CD4-positive, alpha-beta memory T cell (primary cell): ENCODE results near the gene CPEB3. TPM values are rescaled to one million over a fixed set of nuclear protein-coding genes. Genes with fewer than 3 reads are reported as not detected.
A peak's percentile ranks its signal among the peaks of the same experiment; 100 is the strongest.
"Not testable (repeated sequence)": the region's sequence is repeated elsewhere in the genome, so short reads cannot be mapped to it uniquely, and the experiment has no call there.

Experiments
- CTCF ChIA-PET: fragments of 350-600 bp; sonication (Branson Sonifier 250); formaldehyde crosslinking; loops from one replicate; lab custom pipeline; 2021; ENCODE audit warnings: inconsistent platforms; ENCODE audit not compliant: partially characterized antibody; lab: Charles Lee
- POLR2A ChIA-PET: fragments of 350-600 bp; sonication (Branson Sonifier 250); formaldehyde crosslinking; loops from one replicate; lab custom pipeline; 2021; ENCODE audit not compliant: partially characterized antibody; lab: Charles Lee
- DNase-seq, 5 donors: peaks; one replicate each; pipeline versions ENCODE4 v3.0.0 to v3.0.0-alpha.2; 2020 to 2022; ENCODE audit warnings: mixed read lengths in 1 of 5
- H3K27ac ChIP-seq: one replicate; pipeline ENCODE4 v1.7.0; 2013; ENCODE audit warnings: low read depth, low read length
- H3K27me3 ChIP-seq: 2 replicates; pipeline ENCODE4 v1.7.0; 2013; ENCODE audit warnings: mild to moderate bottlenecking, low read length, moderate library complexity; ENCODE audit not compliant: insufficient read depth
- H3K36me3 ChIP-seq: 2 replicates; pipeline ENCODE4 v1.7.0; 2013; ENCODE audit warnings: mild to moderate bottlenecking, low read length, moderate library complexity; ENCODE audit not compliant: insufficient read depth
- H3K4me1 ChIP-seq: 2 replicates; pipeline ENCODE4 v1.7.0; 2013; ENCODE audit warnings: mild to moderate bottlenecking, low read length, moderate library complexity; ENCODE audit not compliant: insufficient read depth
- H3K4me3 ChIP-seq, 2 donors: one replicate each; pipeline ENCODE4 v1.7.0; 2013; ENCODE audit warnings: low read length in 2 of 2, mild to moderate bottlenecking in 1 of 2
- H3K9me3 ChIP-seq, 2 donors: one replicate each; pipeline ENCODE4 v1.7.0; 2013; ENCODE audit warnings: low read length in 2 of 2, control low read depth in 1 of 2; ENCODE audit not compliant: control insufficient read depth in 1 of 2
- H3K27ac Mint-ChIP-seq, 7 donors: one replicate each; pipeline ENCODE4 v1.8.0; 2020 to 2021; ENCODE audit warnings: mixed read lengths in 7 of 7, mild to moderate bottlenecking in 6 of 7, inconsistent platforms in 3 of 7, moderate library complexity in 3 of 7
- H3K27me3 Mint-ChIP-seq, 2 donors: one replicate each; pipeline ENCODE4 v1.8.0; 2020 to 2021; ENCODE audit warnings: mixed read lengths in 2 of 2
- H3K36me3 Mint-ChIP-seq, 2 donors: one replicate each; pipeline ENCODE4 v1.8.0; 2020 to 2021; ENCODE audit warnings: mixed read lengths in 2 of 2, inconsistent platforms in 1 of 2, mild to moderate bottlenecking in 1 of 2
- H3K4me1 Mint-ChIP-seq, 4 donors: one replicate each; pipeline ENCODE4 v1.8.0; 2020 to 2021; ENCODE audit warnings: mixed read lengths in 4 of 4, mild to moderate bottlenecking in 1 of 4
- H3K4me3 Mint-ChIP-seq, 8 donors: one replicate each; pipeline ENCODE4 v1.8.0; 2020 to 2021; ENCODE audit warnings: mixed read lengths in 8 of 8, mild to moderate bottlenecking in 7 of 8, moderate library complexity in 6 of 8, inconsistent platforms in 3 of 8
- H3K9me3 Mint-ChIP-seq, 8 donors: one replicate each; pipeline ENCODE4 v1.8.0; 2020 to 2021; ENCODE audit warnings: mixed read lengths in 8 of 8, mild to moderate bottlenecking in 5 of 8, inconsistent platforms in 3 of 8, moderate library complexity in 1 of 8
- intact Hi-C: fragments of 100-400 bp; cut with micrococcal nuclease; formaldehyde crosslinking; loops from one replicate; pipeline ENCODE4 v1.15.1; 2023
- polyA plus RNA-seq, 2 donors: library from polyadenylated mRNA; unstranded; fragments of 300-500 nt; fragmentation: Illumina TruSeq; gene quantifications; one replicate each; pipeline ENCODE4 v1.2.3, GENCODE V29; 2021
- total RNA-seq, 2 experiments: library from RNA; stranded (reverse); gene quantifications; one replicate each; pipeline ENCODE4 v1.2.3, GENCODE V29; 2021

Gene CPEB3
- 1 to 10 TPM; 3.4 to 3.8 TPM for total RNA-seq
- 1 to 10 TPM in 1 of 2 donors, under 1 TPM in 1; 0.88 to 1.5 TPM for polyA plus RNA-seq

DNA sequence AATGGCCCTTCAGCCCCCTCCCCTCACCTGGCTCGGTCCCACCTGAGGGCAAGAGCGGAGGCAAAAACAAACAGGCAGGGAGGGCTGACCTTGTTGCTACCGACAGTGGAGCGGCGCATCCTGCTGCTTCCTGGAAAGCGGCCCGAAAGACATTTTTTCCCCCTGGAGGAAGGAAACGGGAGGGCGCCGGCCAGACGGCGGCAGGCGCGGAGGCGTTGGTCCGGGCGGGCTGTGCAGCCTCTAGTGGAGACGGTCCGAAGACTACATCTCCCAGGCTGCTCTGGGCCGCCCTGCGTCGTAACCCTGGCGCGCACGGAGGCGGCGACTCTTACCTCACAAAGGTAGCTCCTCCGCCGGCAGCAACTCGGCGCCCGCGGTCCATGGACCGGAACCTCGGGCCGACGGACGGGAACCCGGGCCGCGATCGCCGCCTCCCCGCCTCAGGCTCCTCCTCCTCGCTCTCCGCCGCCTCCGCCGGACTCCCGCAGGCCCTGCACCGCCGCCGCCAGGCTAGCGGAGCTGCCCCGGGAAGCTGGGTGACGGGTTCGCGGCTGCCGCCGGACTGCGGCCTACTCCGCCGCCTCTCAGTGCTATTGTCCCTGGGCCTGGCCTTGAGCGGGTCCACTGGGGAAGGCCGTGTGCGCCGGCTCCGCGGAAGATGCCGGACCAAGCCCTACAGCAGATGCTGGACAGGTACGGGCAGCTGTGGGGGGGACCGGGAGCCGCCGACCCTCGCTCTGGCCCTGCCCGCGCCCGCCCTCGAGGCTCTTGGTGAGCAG lies at the start of gene CPEB3, which contains the start of gene MARCHF5:
Gene CPEB3 (minus strand): TSS at position 242 of the 779 bp plus-strand sequence. CDS start 50,728 bp downstream, outside the sequence.
Gene MARCHF5 (plus strand): TSS at position 331 of the 779 bp plus-strand sequence. CDS start 328 bp downstream, at position 659.
- intact Hi-C loops, result loop anchor here (1.0 to 5.0 kb wide), 8 partner anchors 51 to 1420 kb away; partner anchors contain the start of genes CEP55, EXOC6, IDE and RPP30
- POLR2A ChIA-PET, result interaction anchor here (0.6 to 2.9 kb wide), 16 partner anchors 10 to 382 kb away, joined by 3 to 38 read pairs (median 5); partner anchors contain the start of genes BTAF1 and IDE
- peaks cover 3 to 26% of the 10 kb centered on the region in 2 donors for H3K36me3 Mint-ChIP-seq
- DNase-seq, result peak; percentile 87 to 94 (median 89)
- H3K4me3 Mint-ChIP-seq, result peak within 1 kb of the TSS; percentile 89 to 98 (median 96)
- no peaks in the 10 kb centered on the region for H3K27me3 Mint-ChIP-seq
- H3K9me3 ChIP-seq, result no peaks in the 10 kb centered on the region
- H3K27ac Mint-ChIP-seq, result peak within 1 kb of the TSS; percentile 86 to 94 (median 91)
- no peaks in the 10 kb centered on the region for H3K27me3 ChIP-seq
- peaks cover 26% of the 10 kb centered on the region for H3K4me1 ChIP-seq
- no peaks in the 10 kb centered on the region for H3K9me3 Mint-ChIP-seq
- H3K27ac ChIP-seq, result peak within 1 kb of the TSS; percentile 90
- H3K36me3 ChIP-seq, result no peaks in the 10 kb centered on the region
- peak within 1 kb of the TSS; percentile 85 to 87 for H3K4me3 ChIP-seq
- CTCF ChIA-PET, result interaction anchor here (0.9 to 4.5 kb wide), 14 partner anchors 8 to 283 kb away, joined by 3 to 15 read pairs (median 6); partner anchors contain the start of gene IDE
- peaks cover 18 to 39% (median 29%) of the 10 kb centered on the region in 4 donors for H3K4me1 Mint-ChIP-seq

GRCh38 chr10:92329927-92330326 lies 39.0 kb upstream of the CPEB3 start:
- H3K27me3 Mint-ChIP-seq, H3K4me3 Mint-ChIP-seq, H3K36me3 ChIP-seq, POLR2A ChIA-PET, DNase-seq, H3K27me3 ChIP-seq, H3K9me3 ChIP-seq, H3K4me3 ChIP-seq, intact Hi-C loops, H3K4me1 ChIP-seq, H3K27ac ChIP-seq, H3K9me3 Mint-ChIP-seq: not testable (repeated sequence)
- Mint-ChIP-seq H3K27ac (peak overlapping the region in 1 of 7 donors; percentile 21), H3K36me3 (peaks cover 5 to 15% of the 10 kb centered on the region in 2 donors), H3K4me1 (peaks cover 18 to 42% (median 22%) of the 10 kb centered on the region in 4 donors)
- CTCF ChIA-PET, result interaction anchor here (1.5 kb wide), 1 partner anchor 8 kb away, joined by 5 read pairs; no protein-coding TSS in a partner anchor

DNA sequence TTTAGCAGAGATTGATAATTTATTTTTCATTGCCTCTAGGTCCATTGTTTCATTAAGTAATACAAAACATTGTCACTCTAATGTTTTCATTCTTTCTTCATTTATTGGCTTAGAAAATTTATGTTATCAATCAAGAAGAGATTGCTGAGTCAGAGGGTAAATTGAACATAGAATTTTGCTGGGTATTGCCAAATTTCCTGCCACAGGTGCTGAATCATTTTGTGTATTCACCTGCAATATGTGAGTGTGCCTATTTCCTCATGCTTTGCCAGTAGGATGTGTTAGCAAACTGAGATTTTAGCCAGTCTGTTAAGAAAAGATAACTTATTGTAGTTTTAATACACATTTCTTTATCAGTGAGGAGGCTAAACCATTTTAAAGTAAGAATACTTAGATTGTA lies 38.1 kb upstream of the CPEB3 start:
- Mint-ChIP-seq H3K4me3 (no peak overlapping the region), H3K27ac (no peak overlapping the region), H3K27me3 (no peaks in the 10 kb centered on the region), H3K9me3 (no peaks in the 10 kb centered on the region), H3K4me1 (peaks cover 19 to 42% (median 23%) of the 10 kb centered on the region in 4 donors), H3K36me3 (peaks cover 9 to 15% of the 10 kb centered on the region in 2 donors)
- Histone ChIP-seq H3K27me3 (no peaks in the 10 kb centered on the region), H3K9me3 (no peaks in the 10 kb centered on the region), H3K27ac (no peak overlapping the region), H3K4me1 (no peaks in the 10 kb centered on the region), H3K36me3 (no peaks in the 10 kb centered on the region), H3K4me3 (no peak overlapping the region)
- intact Hi-C loops, result no loop called here
- ChIA-PET POLR2A (no interaction called here), CTCF (no interaction called here)
- DNase-seq, result no peak

DNA sequence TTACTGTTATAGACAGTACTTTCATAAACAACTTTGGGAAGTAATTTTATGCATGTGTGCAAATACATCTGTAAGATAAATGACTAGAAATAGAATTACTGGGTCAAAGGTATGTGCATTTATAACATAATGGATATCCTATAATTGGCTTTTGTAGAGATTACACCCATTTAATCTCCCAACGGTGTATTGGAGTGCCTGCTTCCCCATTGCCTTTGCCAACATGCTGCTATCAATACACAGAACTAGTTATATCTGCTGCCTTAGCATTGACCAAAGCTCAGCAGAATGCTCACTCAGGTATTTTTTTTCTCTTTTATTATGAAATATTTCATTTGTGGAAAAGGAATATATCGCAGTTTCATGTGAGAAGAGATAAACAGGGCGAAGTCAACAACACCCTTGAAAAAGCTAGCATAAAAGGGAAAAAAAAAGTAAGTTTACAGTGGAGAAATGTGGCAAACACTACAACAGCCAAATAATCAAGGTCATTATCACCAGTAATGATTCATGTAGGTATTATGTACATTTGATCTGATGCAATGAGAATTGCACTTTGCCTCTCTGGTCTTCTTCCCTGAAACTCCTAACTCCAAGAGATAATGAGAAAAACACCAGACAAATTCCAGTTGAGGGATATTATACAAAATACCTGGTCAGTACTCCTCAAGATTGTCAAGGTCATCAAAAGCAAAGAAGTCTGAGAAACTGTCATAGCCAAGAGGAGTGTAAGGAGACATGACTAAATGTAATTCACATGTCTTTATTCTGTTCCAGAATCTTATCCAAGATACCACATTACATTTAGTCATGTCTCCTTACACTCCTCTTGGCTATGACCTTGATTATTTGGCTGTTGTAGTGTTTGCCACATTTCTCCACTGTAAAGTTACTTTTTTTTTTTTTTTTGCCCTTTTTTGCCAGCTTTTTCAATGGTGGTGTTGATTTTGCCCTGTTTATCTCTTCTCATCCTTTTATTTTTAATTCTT lies 36.9 kb upstream of the CPEB3 start:
- Histone ChIP-seq H3K9me3 (no peaks in the 10 kb centered on the region), H3K36me3 (no peaks in the 10 kb centered on the region), H3K27me3 (no peaks in the 10 kb centered on the region), H3K4me3 (no peak overlapping the region), H3K27ac (no peak overlapping the region), H3K4me1 (no peaks in the 10 kb centered on the region)
- H3K4me1 Mint-ChIP-seq, result peaks cover 21 to 51% (median 32%) of the 10 kb centered on the region in 4 donors
- ChIA-PET CTCF (no interaction called here), POLR2A (no interaction called here)
- H3K27me3 Mint-ChIP-seq, result no peaks in the 10 kb centered on the region
- H3K9me3 Mint-ChIP-seq, result no peaks in the 10 kb centered on the region
- intact Hi-C loops, result no loop called here
- H3K36me3 Mint-ChIP-seq, result peaks cover 16 to 18% of the 10 kb centered on the region in 2 donors
- DNase-seq, result no peak
- H3K27ac Mint-ChIP-seq, result peak overlapping the region in 2 of 7 donors; percentile 8 to 53
- peak overlapping the region in 1 of 8 donors; percentile 15 for H3K4me3 Mint-ChIP-seq

GRCh38 chr10:92323079-92323478 lies 32.2 kb upstream of the CPEB3 start:
- Mint-ChIP-seq H3K4me3 (peak overlapping the region in 1 of 8 donors; percentile 36), H3K9me3 (peaks cover 0 to 1% (median 0%) of the 10 kb centered on the region in 8 donors), H3K27ac (no peak overlapping the region), H3K4me1 (peaks cover 14 to 36% (median 25%) of the 10 kb centered on the region in 4 donors), H3K36me3 (peaks cover 30 to 42% of the 10 kb centered on the region in 2 donors), H3K27me3 (no peaks in the 10 kb centered on the region)
- H3K36me3 ChIP-seq, result no peaks in the 10 kb centered on the region
- ChIA-PET POLR2A (interaction anchor here (1.7 kb wide), 1 partner anchor 32 kb away, joined by 5 read pairs; the partner anchor contains the start of genes CPEB3 and MARCHF5), CTCF (interaction anchor here (1.0 kb wide), 1 partner anchor 8 kb away, joined by 5 read pairs; no protein-coding TSS in a partner anchor)
- DNase-seq, result no peak
- H3K27ac ChIP-seq, result no peak overlapping the region
- H3K4me1 ChIP-seq, result no peaks in the 10 kb centered on the region
- intact Hi-C loops, result no loop called here
- H3K27me3 ChIP-seq, result no peaks in the 10 kb centered on the region
- no peaks in the 10 kb centered on the region for H3K9me3 ChIP-seq
- H3K4me3 ChIP-seq, result no peak overlapping the region

GRCh38 chr10:92316610-92317009 lies 25.7 kb upstream of the CPEB3 start:
- no peaks in the 10 kb centered on the region for H3K9me3 ChIP-seq
- Mint-ChIP-seq H3K9me3 (no peaks in the 10 kb centered on the region), H3K27me3 (no peaks in the 10 kb centered on the region), H3K36me3 (peaks cover 43 to 49% of the 10 kb centered on the region in 2 donors), H3K4me1 (peaks cover 5 to 15% (median 11%) of the 10 kb centered on the region in 4 donors), H3K4me3 (no peak overlapping the region), H3K27ac (peak overlapping the region in 2 of 7 donors; percentile 36 to 47)
- H3K27ac ChIP-seq, result no peak overlapping the region
- no peak overlapping the region for H3K4me3 ChIP-seq
- H3K4me1 ChIP-seq, result no peaks in the 10 kb centered on the region
- ChIA-PET CTCF (no interaction called here), POLR2A (no interaction called here)
- H3K27me3 ChIP-seq, result no peaks in the 10 kb centered on the region
- no peaks in the 10 kb centered on the region for H3K36me3 ChIP-seq
- intact Hi-C loops, result no loop called here
- no peak for DNase-seq
